HepG2 (cell line): ENCODE measurements around the gene KDM7A. TPM values are rescaled to one million over a fixed set of nuclear protein-coding genes. Genes with fewer than 3 reads are reported as not detected.

ENCODE experiments used
- ATF7 ChIP-seq, 2 experiments: fragments of 450-650 bp in 1 of 2; sonication (generic) in 1 of 2; formaldehyde crosslinking in 1 of 2; IDR thresholded peaks; 2 replicates each; pipeline versions ENCODE4 v1.4.0 to v1.6.1; 2016 to 2020; ENCODE audit warnings: antibody characterized with exemption in 1 of 2, mild to moderate bottlenecking in 1 of 2, missing genetic modification reagents in 1 of 2
- ETV6 ChIP-seq: sonication (generic); formaldehyde crosslinking; conservative IDR thresholded peaks from 2 replicates; pipeline ENCODE4 v1.4.0; 2020; ENCODE audit warnings: missing genetic modification reagents
- HNRNPUL1 ChIP-seq: fragments of 200-400 bp; formaldehyde crosslinking; IDR thresholded peaks from 2 replicates; pipeline ENCODE4 v1.6.1; 2017; ENCODE audit warnings: low read depth, mild to moderate bottlenecking, low read length, moderate library complexity
- MED13 ChIP-seq: sonication (generic); formaldehyde crosslinking; IDR thresholded peaks from 2 replicates; pipeline ENCODE4 v1.5.0; 2020; ENCODE audit warnings: missing genetic modification reagents
- MIER3 ChIP-seq: IDR thresholded peaks from 2 replicates; pipeline ENCODE4 v1.6.1; 2016; ENCODE audit warnings: missing compliant biosample characterization, borderline replicate concordance
- NFE2L2 ChIP-seq: fragments of 150-350 bp; IDR thresholded peaks from 2 replicates; pipeline ENCODE4 v1.6.1; 2014; ENCODE audit warnings: low read length
- RELA ChIP-seq: sonication (generic); formaldehyde crosslinking; IDR thresholded peaks from 2 replicates; pipeline ENCODE4 v1.4.0; 2020; ENCODE audit warnings: missing genetic modification reagents
- SMARCC2 ChIP-seq: fragments of 450-650 bp; IDR thresholded peaks from 2 replicates; pipeline ENCODE4 v1.6.1; 2017; ENCODE audit warnings: antibody characterized with exemption, mild to moderate bottlenecking
- SNAPC4 ChIP-seq: sonication (generic); formaldehyde crosslinking; IDR thresholded peaks from 2 replicates; pipeline ENCODE4 v1.4.0; 2020; ENCODE audit warnings: mild to moderate bottlenecking, missing genetic modification reagents
- YY1 ChIP-seq: IDR thresholded peaks from 2 replicates; pipeline ENCODE4 v1.6.1; 2011; ENCODE audit warnings: low read length, low read depth, moderate library complexity, mild to moderate bottlenecking; ENCODE audit not compliant: insufficient read depth, insufficient replicate concordance
- ZBTB33 ChIP-seq: sonication (generic); formaldehyde crosslinking; IDR thresholded peaks from 2 replicates; pipeline ENCODE4 v1.4.0; 2020; ENCODE audit warnings: missing genetic modification reagents
- ZBTB38 ChIP-seq: sonication (generic); formaldehyde crosslinking; IDR thresholded peaks from 2 replicates; pipeline ENCODE4 v1.5.1; 2020; ENCODE audit warnings: mild to moderate bottlenecking, missing genetic modification reagents
- ZBTB43 ChIP-seq: sonication (generic); formaldehyde crosslinking; conservative IDR thresholded peaks from 2 replicates; pipeline ENCODE4 v1.4.0; 2020; ENCODE audit warnings: missing genetic modification reagents
- ZBTB7A ChIP-seq: sonication (generic); formaldehyde crosslinking; IDR thresholded peaks from 2 replicates; pipeline ENCODE4 v1.8.0; 2022; ENCODE audit warnings: mild to moderate bottlenecking, missing genetic modification reagents
- ZFP41 ChIP-seq: sonication (generic); formaldehyde crosslinking; IDR thresholded peaks from 2 replicates; pipeline ENCODE4 v1.4.0; 2020; ENCODE audit warnings: mild to moderate bottlenecking, missing genetic modification reagents, borderline replicate concordance
- ZNF335 ChIP-seq: sonication (generic); formaldehyde crosslinking; IDR thresholded peaks from 2 replicates; pipeline ENCODE4 v1.4.0; 2020; ENCODE audit warnings: missing genetic modification reagents
- ZNF558 ChIP-seq: sonication (generic); formaldehyde crosslinking; IDR thresholded peaks from 2 replicates; pipeline ENCODE4 v1.9.0; 2022; ENCODE audit warnings: mild to moderate bottlenecking, missing genetic modification reagents, borderline replicate concordance
- ZNF577 ChIP-seq: sonication (generic); formaldehyde crosslinking; IDR thresholded peaks from 2 replicates; pipeline ENCODE4 v1.4.0; 2020; ENCODE audit warnings: mild to moderate bottlenecking, low read depth, missing genetic modification reagents, borderline replicate concordance
- ZNF878 ChIP-seq: sonication (generic); formaldehyde crosslinking; IDR thresholded peaks from 2 replicates; pipeline ENCODE4 v1.8.1; 2023; ENCODE audit warnings: mild to moderate bottlenecking, missing genetic modification reagents, moderate library complexity
- ZSCAN30 ChIP-seq: sonication (generic); formaldehyde crosslinking; IDR thresholded peaks from 2 replicates; pipeline ENCODE4 v1.5.0; 2020; ENCODE audit warnings: mild to moderate bottlenecking, missing genetic modification reagents
- polyA plus RNA-seq, 8 experiments: library from polyadenylated mRNA; depleted of rRNA in 3 of 8; stranded (reverse) in 7 of 8; unstranded in 1 of 8; fragments of >200 nt; fragmentation: Illumina TruSeq in 4 of 8; extraction: Trizol in 4 of 8; gene quantifications; 2 replicates each; pipeline versions ENCODE4 v1.2.1 to v1.2.3, GENCODE V29; 2011 to 2016; ENCODE audit warnings: low read depth in 4 of 8, missing spikeins in 1 of 8, mixed read lengths in 1 of 8; ENCODE audit not compliant: insufficient read depth in 1 of 8
- total RNA-seq, 5 experiments: library from RNA; depleted of rRNA; stranded (reverse); fragments of >200 nt; fragmentation: Illumina TruSeq; extraction: Trizol; gene quantifications; 2 replicates each; pipeline ENCODE4 v1.2.3, GENCODE V29; 2016; ENCODE audit warnings: low read depth in 1 of 5
- TF ChIP-seq, protein P1 (sequence below): sonication (generic); formaldehyde crosslinking; IDR thresholded peaks from 2 replicates; pipeline ENCODE4 v1.4.0; 2020; ENCODE audit warnings: missing genetic modification reagents

KDM7A gene
- total and polyA plus RNA-seq, 2 of the 13 experiments (the other 11 are each of a cell fraction or from before 2014, with no cell fraction given) = 10.8 to 16.8 TPM

- no peak for TF ChIP-seq SNAPC4 (CRISPR knock-in tag)
- TF ChIP-seq HNRNPUL1 = no peak
- no peak for TF ChIP-seq ZSCAN30 (CRISPR knock-in tag)
- TF ChIP-seq NFE2L2 = no peak
- TF ChIP-seq ZNF577 (CRISPR knock-in tag) = no peak
- TF ChIP-seq SMARCC2 = no peak
- no peak for TF ChIP-seq ZBTB43 (CRISPR knock-in tag)
- TF ChIP-seq RELA = no peak
- no peak for TF ChIP-seq ETV6 (CRISPR knock-in tag)
- no peak for TF ChIP-seq ZFP41 (CRISPR knock-in tag)
- TF ChIP-seq YY1 = no peak
- no peak for TF ChIP-seq ZBTB7A (CRISPR knock-in tag)
- TF ChIP-seq ZBTB33 (CRISPR knock-in tag) = no peak
- TF ChIP-seq MED13 (CRISPR knock-in tag) = no peak
- TF ChIP-seq ZNF878 = no peak
- TF ChIP-seq ZNF335 (CRISPR knock-in tag) = no peak
- no peak for TF ChIP-seq ZNF558 (CRISPR knock-in tag)
- TF ChIP-seq ATF7 (IDR thresholded peaks at IDR 0.05) = no peak
- TF ChIP-seq ATF7 (CRISPR knock-in tag; IDR thresholded peaks at IDR 0.05) = no peak
- TF ChIP-seq ZBTB38 (CRISPR knock-in tag) = no peak
- 0 out of 2 replicates have a peak, but pooled peaks have one; percentile 42 for TF ChIP-seq MIER3 (CRISPR knock-in tag)
- TF ChIP-seq, protein P1, sequence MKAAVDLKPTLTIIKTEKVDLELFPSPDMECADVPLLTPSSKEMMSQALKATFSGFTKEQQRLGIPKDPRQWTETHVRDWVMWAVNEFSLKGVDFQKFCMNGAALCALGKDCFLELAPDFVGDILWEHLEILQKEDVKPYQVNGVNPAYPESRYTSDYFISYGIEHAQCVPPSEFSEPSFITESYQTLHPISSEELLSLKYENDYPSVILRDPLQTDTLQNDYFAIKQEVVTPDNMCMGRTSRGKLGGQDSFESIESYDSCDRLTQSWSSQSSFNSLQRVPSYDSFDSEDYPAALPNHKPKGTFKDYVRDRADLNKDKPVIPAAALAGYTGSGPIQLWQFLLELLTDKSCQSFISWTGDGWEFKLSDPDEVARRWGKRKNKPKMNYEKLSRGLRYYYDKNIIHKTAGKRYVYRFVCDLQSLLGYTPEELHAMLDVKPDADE (CRISPR knock-in tag) = no peak
Measured at GRCh38 chr7:140225562-140226249, 48.9 kb upstream of the KDM7A start (continued).
